Daoy (cell line): ENCODE results near the gene STMN3. TPM values are rescaled to one million over a fixed set of nuclear protein-coding genes. Genes with fewer than 3 reads are reported as not detected.
A peak's percentile ranks its signal among the peaks of the same experiment; 100 is the strongest.
"Not testable (repeated sequence)": the region's sequence is repeated elsewhere in the genome, so short reads cannot be mapped to it uniquely, and the experiment has no call there.

Source experiments
- DNase-seq: peaks from one replicate; pipeline ENCODE4 v3.0.0-alpha.2; 2015; ENCODE audit warnings: low read depth
- total RNA-seq: library from RNA; depleted of rRNA; stranded (reverse); fragments of >200 nt; shearing (Covaris generic); gene quantifications from 2 replicates; pipeline ENCODE4 v1.2.3, GENCODE V29; 2014

STMN3 gene
- total RNA-seq, 1 experiment from 2014 or later = 18.5 TPM

- no peak for DNase-seq
Observed at GRCh38 chr20:63617092-63617875, 35.9 kb downstream of the STMN3 start.

GRCh38 chr20:63613863-63614594 lies 39.2 kb downstream of the STMN3 start:
- not testable (repeated sequence) for DNase-seq

- DNase-seq = no peak
Observed at GRCh38 chr20:63612276-63612931, 40.8 kb downstream of the STMN3 start.

- DNase-seq = no peak
Observed at GRCh38 chr20:63611646-63612045, 41.6 kb downstream of the STMN3 start.

- no peak for DNase-seq
Observed at GRCh38 chr20:63610581-63611435, 42.4 kb downstream of the STMN3 start.

- DNase-seq = no peak
Observed at GRCh38 chr20:63606686-63607085, 46.5 kb downstream of the STMN3 start.

- DNase-seq = no peak
Observed at GRCh38 chr20:63602321-63602720, 50.9 kb downstream of the STMN3 start.

- not testable (repeated sequence) for DNase-seq
Observed at GRCh38 chr20:63601679-63602078, 51.5 kb downstream of the STMN3 start.

- no peak for DNase-seq
Observed at GRCh38 chr20:63599396-63600050, 53.7 kb downstream of the STMN3 start.

GRCh38 chr20:63598479-63599395 lies 54.5 kb downstream of the STMN3 start:
- DNase-seq = no peak

GRCh38 chr20:63597651-63598478 lies 55.4 kb downstream of the STMN3 start:
- no peak for DNase-seq

GRCh38 chr20:63596423-63596822 lies 56.8 kb downstream of the STMN3 start:
- DNase-seq = no peak

GRCh38 chr20:63595416-63596127 lies 57.7 kb downstream of the STMN3 start:
- no peak for DNase-seq

GRCh38 chr20:63594043-63594561 lies 59.1 kb downstream of the STMN3 start:
- DNase-seq = peak; percentile 33

- no peak for DNase-seq
Observed at GRCh38 chr20:63592661-63593060, 60.6 kb downstream of the STMN3 start.

- no peak for DNase-seq
Observed at GRCh38 chr20:63591786-63592355, 61.4 kb downstream of the STMN3 start.

- DNase-seq = no peak
Observed at GRCh38 chr20:63591147-63591533, 62.1 kb downstream of the STMN3 start.
